HepG2 (cell line): ENCODE data around the gene SLC22A7.

ENCODE experiments used
- ARNT ChIP-seq: fragments of 450-650 bp; IDR thresholded peaks from 2 replicates; pipeline ENCODE4 v1.6.1; 2017
- DNMT1 ChIP-seq: sonication (generic); formaldehyde crosslinking; IDR thresholded peaks from 2 replicates; pipeline ENCODE4 v1.5.1; 2020; ENCODE audit warnings: mild to moderate bottlenecking, missing genetic modification reagents
- ETV6 ChIP-seq: sonication (generic); formaldehyde crosslinking; conservative IDR thresholded peaks from 2 replicates; pipeline ENCODE4 v1.4.0; 2020; ENCODE audit warnings: missing genetic modification reagents
- NFE2L1 ChIP-seq: sonication (generic); formaldehyde crosslinking; IDR thresholded peaks from 2 replicates; pipeline ENCODE4 v1.4.0; 2020; ENCODE audit warnings: missing genetic modification reagents, mild to moderate bottlenecking, borderline replicate concordance
- ZFYVE20 ChIP-seq: sonication (generic); formaldehyde crosslinking; IDR thresholded peaks from 2 replicates; pipeline ENCODE4 v1.8.0; 2023; ENCODE audit warnings: low read depth, mild to moderate bottlenecking, moderate library complexity, missing genetic modification reagents, borderline replicate concordance
- ZNF777 ChIP-seq: sonication (generic); formaldehyde crosslinking; IDR thresholded peaks from 2 replicates; pipeline ENCODE4 v1.4.0; 2020; ENCODE audit warnings: missing genetic modification reagents
- ZNF790 ChIP-seq: sonication (generic); formaldehyde crosslinking; IDR thresholded peaks from 2 replicates; pipeline ENCODE4 v1.8.0; 2022; ENCODE audit warnings: missing genetic modification reagents, mild to moderate bottlenecking, borderline replicate concordance

- TF ChIP-seq NFE2L1 (CRISPR knock-in tag) (no peak), ZFYVE20 (no peak), ZNF777 (CRISPR knock-in tag) (no peak), ZNF790 (CRISPR knock-in tag) (no peak), ETV6 (no peak), DNMT1 (CRISPR knock-in tag) (no peak), ARNT (no peak)
Observed at GRCh38 chr6:43310134-43310533, 12.1 kb downstream of the SLC22A7 start.
